A172 (cell line): ENCODE results near the gene RASA4. TPM values are rescaled to one million over a fixed set of nuclear protein-coding genes. Genes with fewer than 3 reads are reported as not detected.
"Not testable (repeated sequence)": the region's sequence is repeated elsewhere in the genome, so short reads cannot be mapped to it uniquely, and the experiment has no call there.

Experiments
- DNase-seq: peaks from one replicate; pipeline ENCODE4 v3.0.0-alpha.2; 2015; ENCODE audit warnings: low spot score
- total RNA-seq: library from RNA; depleted of rRNA; stranded (reverse); fragments of >200 nt; shearing (Covaris generic); gene quantifications from 2 replicates; pipeline ENCODE4 v1.2.3, GENCODE V29; 2014; rRNA removed

RASA4 gene
- 10.8 and 15.8 TPM in 2 replicates for total RNA-seq

DNA sequence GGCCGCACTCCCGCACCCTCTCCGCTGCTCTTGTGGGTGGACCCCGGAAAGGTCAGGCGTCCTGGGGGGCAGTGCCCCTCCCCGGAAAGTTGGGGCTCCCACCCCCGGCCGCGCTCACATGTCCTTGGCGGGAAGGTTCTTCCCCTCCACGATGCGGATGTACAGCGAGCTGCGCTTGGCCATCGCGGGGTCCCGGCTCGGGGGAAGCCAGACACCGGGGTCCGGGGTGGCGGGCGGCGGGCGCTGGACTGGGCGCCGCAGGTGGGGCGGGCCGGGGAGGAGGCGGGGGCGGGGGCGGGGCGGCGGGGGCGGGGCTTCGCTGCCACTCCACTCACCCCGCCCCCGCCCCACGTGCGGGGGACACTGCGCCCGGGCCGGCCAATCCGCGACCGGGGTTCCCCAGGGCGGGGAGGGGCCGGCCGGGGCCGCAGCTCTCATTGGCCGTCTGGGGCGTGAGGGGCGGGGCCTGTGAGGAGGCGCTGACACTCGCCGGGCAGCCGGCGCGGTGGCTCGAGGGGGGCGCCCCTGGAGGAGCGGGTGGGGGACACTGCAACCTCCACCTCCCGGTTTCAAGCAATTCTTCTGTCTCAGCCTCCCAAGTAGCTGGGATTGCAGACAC lies at the start of gene RASA4:
TSS of gene RASA4 (minus strand) at position 250 of the 619 bp plus-strand sequence. CDS start at position 183, 67 bp downstream.
- not testable (repeated sequence) for DNase-seq

DNA sequence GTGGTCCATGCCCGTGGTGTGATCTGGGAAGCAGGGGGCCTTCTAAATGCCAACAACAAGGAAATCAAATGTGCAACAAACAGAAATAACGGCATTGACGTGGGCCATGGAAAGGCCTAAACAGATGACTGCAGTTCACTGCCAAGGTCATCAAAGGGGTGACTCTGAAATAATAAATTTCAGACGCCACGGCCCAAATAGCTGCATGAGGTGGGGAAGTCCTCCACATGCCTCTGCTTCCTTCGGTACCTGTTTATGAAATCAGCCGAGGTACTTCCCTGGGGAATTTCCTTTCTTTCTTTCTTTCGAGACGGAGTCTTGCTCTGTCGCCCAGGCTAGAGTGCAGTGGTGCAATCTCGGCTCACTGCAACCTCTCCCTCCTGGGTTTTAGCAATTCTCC lies 48.2 kb upstream of the RASA4 start:
- DNase-seq: not testable (repeated sequence)

DNA sequence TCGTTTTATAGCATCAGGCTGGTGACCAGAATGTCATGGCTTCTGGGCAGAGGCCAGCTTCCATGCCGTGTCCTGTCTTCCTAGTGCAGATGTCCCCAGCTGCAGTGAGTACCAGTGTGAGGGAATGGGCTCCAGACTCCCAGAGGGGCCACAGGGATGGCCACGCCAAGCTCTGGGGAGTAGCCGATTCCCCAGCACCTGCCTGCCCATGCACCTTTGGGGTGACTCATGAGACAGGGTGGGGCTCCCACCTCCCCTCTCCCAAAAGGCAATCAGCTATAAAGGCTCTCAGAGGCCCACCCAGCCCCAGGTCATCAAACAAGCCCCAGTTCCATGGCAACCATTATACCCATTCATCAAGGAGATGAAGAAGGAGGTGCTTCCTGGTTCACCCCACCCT lies 33.4 kb upstream of the RASA4 start, which contains the start of gene SPDYE2B:
TSS of gene SPDYE2B (plus strand) at position 396 of the 400 bp plus-strand sequence. CDS start 2,030 bp downstream, outside the sequence.
- not testable (repeated sequence) for DNase-seq

DNA sequence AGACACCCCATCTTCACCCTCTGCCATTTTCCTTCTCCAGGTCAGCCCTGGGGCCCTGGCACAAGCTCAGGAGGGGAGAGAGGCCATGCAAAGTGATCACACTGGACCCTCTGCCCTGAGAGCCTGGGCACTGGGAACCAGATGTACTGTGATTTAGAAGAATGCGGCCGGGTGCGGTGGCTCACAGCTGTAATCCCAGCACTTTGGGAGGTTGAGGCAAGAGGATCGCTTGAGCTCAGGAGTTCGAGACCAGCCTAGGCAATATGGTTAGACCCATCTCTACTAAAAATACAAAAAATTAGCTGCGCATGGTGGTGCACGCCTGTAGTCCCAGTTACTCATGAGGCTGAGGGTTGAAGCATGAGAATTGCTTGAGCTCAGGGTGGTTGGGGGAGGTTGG lies 31.3 kb upstream of the RASA4 start:
- not testable (repeated sequence) for DNase-seq

DNA sequence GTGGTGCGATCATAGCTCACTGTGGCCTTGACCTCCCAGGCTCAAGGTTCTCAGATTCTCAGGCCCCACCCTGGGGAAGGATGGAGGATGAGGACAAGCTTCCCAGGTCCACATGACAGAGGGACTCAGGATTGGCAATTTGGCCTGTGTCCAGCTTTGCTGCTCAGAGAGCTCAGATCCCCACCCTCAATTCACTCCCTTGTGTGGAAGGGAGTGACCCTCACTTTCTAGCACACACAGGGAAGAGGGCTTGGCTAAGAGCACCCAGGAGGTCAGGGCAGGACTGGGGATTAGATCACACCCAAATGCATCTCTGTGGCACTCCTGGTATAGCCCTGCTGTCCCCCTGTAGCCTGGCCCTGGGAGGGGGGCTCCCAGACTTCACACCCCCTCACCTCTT lies 26.8 kb upstream of the RASA4 start:
- not testable (repeated sequence) for DNase-seq

DNA sequence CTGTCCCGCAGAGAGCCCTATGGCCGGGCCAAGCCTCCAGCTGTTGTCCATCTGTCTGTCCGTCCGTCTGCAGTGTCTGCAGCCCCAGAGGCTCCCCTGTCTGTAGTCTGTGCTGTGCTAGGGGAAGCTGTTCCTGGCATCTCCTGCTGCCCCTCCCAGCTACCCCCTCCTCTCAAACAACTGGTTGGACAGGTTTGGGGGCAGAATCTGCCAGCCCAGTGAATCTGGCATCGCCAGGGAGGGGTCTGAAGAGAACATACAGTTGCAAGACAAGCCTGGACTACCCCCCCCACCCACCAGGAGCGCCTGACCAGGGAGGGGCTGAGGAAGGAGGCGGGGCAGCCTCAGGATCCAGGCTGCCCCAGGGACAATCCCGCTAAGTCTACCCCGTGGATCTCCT lies 26.1 kb upstream of the RASA4 start, which contains the start of gene UPK3BL1:
TSS of gene UPK3BL1 (minus strand) at position 101 of the 400 bp plus-strand sequence. CDS start at position 51, 50 bp downstream.
- not testable (repeated sequence) for DNase-seq

DNA sequence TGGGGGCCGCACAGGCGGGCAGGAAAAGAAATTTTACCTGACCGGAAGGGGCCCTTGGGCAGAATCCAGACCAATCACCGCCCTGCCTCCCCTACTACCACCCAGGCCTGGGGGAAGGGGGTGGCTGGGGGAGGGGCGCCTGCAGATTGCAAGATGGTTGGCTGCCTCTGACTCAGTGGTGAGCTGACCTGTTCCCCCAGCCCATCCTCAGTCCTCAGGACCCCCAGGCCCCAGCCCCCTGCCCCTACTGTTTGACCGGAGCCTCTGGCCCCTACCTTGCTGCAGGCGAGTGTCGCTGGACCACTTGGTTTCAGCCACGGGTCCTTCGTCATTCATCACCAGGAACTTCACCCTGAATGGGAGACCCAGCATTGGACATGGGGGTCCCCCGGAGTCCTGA lies 22.3 kb upstream of the RASA4 start:
- not testable (repeated sequence) for DNase-seq

DNA sequence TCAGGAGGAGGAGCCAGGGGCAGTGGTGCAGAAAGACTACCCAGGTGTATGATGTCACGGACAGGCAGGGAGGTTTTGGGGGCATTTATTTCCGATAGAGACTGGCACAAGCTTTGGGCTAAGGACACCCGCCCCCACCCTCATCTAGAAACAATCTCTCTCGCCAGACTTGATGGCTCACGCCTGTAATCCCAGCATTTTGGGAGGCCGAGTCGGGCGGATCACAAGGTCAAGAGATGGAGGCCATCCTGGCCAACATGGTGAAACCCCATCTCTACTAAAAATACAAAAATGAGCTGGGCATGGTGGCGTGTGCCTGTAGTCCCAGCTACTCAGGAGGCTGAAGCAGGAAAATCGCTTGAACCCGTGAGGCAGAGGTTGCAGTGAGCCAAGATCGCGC lies 20.4 kb upstream of the RASA4 start:
- not testable (repeated sequence) for DNase-seq

DNA sequence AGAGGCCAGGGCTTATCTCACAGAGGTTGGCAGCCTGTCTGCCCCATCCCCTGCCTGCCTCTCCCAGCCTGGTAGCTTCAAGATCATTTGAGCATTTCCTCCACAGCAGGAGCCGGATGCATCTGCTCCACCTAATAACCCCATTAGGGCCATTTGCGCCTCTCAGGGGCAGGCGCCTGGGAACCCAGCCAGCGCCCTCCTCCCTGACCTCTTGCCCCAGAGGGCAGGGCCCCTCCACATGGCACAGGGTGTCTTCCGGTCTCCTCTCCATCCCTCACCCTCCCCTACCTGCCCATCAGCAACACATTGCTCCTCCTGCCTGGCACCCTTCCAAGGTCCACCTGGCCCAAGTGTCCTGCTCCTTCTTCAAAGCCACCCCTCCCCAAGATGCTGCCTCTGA lies 18.8 kb upstream of the RASA4 start:
- not testable (repeated sequence) for DNase-seq

DNA sequence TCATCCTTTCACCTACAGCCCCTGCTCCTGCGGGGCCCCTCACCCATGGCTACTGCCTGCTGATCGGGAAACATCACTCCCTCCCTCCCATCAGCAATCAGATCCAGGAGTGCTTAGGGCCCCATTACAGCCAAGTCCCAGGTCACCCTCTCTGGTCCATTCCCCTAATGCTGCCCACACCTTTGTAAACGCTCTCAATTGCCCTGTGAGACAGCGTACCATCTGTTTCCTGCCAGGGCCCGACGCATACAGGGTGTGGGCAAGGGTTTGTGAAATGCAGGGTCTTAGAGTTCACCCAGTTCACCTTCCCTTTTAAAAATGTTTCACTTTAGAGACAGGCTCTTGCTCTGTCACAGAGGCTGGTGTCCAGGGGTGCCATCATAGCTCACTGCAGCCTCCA lies 17.7 kb upstream of the RASA4 start:
- DNase-seq: not testable (repeated sequence)

DNA sequence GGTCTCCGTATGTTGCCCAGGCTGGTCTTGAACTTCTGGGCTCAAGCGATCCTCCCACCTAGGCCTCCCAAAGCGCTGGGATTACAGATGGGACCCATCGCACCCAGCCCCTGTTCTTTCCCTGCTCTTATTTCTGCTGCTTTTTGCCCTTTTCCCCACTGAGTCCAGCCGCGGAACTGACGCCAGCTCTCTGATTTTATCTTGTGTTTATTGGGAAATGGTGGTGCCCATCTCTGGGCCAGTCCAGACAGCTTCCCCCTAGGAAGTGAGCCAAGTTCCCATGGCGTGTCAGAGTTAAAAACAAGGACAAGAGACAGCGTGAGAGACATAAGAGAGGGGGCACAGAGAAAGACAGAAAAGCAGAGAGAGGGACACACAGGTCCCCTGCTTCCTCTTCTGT lies 14.1 kb upstream of the RASA4 start:
- DNase-seq: not testable (repeated sequence)

DNA sequence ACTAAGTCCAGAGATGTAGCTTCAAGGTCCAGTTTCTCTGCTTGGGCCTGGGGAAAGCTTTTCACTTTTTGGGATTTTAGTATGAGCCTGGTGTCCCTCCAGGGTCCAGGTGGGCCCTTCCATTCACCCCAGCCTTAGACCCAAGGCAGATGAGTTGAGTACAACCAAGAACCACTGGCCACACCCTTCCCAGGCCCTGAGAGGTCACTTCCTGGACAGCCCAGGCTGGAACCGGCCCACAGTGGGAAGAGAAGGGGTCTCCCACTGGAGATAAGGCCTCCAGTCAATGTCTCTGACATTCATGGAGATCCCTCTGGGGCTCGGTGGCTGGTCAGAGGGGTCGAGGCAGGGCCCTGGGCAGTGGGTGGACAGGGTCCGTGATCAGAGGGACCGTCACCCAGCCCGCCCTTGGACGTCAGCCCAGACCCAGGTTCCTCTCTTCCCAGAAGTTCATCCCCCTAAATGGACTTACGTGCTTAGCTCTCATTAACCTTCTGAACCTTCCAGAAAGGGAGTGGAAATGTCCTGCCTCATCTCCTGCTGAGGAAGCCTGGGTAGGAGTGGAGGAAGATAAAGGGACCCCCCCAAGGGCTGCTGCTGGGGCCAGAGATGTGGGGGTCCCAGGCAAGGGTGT lies 10.8 kb upstream of the RASA4 start:
- DNase-seq: not testable (repeated sequence)

DNA sequence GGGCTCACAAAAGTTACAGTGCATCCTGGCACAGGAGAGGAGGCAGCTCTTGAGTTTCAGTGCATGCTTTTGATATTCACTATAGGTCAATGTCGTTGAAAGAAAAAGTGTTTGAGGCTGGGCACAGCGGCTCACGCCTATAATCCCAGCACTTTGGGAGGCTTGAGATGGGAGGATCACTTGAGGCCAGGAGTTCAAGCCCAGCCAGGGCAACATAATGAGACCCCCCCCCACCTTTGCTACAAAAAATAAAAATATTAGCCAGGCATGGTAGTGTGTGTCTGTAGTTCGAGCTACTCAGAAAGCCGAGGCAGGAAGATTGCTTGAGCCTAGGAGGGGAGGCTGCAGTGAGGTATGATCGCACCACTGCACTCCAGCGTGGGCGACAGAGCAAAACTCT lies 1.6 kb upstream of the RASA4 start:
- not testable (repeated sequence) for DNase-seq

DNA sequence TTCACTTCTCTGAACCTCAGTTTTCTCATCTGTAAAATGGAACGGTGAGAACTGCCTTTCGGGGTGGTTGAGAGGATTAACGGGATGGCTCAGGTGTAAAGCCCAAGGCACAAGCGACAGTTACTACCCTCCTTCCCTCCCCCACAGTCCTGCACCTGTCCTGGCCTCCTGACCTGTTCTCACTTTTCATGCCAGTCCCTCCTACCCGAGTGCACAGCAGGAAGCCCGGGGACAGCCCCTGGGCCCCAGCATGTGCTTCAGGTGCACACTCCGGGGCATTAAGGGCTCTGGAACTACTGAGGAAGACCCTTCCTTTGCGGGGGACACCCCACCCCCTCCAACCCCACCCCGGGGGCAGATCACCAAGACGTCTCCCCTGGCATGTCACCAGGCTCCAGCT lies 626 bp downstream of the RASA4 start:
- not testable (repeated sequence) for DNase-seq

DNA sequence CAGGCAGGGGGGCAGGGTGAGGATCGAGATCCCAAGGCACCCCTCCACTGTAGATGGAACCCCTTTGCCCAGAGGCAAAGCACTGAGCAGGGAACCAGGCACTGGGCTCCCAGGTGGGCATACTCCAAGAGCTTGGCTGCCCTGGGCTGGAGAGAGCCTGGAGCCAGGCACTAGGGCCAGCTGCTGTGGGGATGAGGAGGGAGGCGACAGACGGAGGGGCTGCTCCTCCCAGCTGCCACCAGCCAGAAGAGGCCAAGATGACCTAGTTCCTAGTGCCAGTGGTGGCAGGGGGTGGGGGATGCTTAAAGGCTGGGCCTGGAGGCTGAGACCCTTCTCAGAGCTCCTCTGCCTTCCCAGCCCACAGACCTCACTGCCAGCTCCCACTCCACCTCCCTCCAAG lies 1.7 kb downstream of the RASA4 start:
- DNase-seq: not testable (repeated sequence)

DNA sequence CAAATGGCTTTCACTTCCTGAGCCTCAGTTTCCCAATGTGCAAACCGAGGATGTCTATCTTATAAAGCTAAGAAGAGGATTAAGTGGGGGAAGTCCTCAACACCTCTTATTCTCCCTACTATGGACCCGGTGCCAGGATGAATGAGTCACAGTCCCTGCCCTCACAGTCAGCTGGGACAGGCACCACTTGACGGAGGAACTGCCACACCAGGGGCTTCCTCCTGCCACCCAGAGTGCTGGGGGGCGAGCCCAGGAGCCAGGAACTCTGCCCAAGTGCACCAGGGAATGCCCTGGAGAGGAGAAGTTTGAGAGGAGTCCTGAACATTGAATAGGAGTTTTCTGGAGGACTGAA lies 2.2 kb downstream of the RASA4 start:
- not testable (repeated sequence) for DNase-seq

DNA sequence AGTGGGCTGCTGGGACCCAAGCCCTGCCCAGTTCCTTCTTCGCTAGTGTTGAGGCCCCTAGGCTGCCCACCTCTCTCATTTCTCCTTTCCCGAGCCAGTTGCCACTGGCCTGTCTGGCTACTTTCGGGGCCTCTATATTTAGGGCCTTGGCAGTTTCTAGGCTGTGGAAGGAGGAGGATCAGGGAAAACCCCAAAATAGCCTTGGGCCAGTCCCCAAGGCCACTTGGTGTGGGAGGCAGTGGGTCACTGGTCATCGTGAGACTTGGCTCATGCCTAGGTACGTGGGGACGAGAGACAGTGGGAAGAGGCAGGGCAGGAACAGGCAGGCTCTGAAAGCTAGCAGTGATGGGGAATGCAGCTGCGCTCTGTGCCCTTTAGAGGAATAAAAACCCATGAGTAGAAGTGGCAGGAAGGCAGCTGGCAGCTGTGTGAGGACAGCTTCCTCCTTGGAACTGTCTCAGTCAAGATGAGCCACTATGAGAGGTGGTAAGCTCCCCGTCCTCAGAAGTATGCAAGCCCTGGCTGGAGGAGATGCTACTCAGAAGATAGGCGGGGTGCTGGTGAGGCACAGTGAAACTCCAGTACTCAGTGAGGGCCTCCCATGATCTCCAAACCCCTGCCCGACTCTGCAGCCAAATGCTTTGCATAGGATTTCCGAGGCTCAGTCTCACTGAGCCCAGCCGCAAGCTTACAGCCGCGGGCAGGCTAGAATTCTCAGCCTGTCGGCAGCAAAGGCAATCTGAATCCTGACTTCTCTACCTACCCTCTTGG lies 2.8 kb downstream of the RASA4 start:
- not testable (repeated sequence) for DNase-seq

DNA sequence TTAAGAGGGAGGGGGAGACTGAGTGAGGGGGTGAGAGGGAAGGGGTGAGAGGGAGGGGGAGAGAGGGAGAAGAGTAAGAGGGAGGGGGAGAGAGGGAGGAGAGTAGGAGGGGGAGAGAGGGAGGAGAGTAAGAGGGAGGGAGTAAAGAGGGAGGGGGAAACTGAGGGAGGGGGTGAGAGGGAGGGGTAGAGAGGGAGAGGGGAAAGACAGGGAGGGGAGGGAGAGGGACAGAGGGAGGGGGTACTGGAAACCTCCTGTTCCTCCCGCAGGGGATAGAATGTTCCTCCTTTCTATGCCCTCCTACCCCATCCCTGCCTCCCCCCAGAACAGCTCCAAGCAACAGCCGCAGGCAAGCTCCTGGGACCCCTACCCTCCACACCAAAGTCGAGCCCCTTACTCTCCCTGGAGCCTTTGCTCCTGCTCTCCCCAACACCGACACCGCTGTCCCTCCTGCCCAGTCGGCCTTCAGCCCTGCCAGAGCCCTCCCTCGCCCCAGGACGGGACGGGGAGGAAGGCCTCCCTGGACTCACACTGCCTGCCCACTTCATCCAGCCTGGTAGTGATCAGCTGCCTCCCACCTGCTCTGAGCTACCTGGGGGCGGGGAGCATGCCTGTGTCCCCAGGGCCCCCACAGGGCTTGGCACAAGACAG lies 4.8 kb downstream of the RASA4 start:
- peak; percentile 1 for DNase-seq

DNA sequence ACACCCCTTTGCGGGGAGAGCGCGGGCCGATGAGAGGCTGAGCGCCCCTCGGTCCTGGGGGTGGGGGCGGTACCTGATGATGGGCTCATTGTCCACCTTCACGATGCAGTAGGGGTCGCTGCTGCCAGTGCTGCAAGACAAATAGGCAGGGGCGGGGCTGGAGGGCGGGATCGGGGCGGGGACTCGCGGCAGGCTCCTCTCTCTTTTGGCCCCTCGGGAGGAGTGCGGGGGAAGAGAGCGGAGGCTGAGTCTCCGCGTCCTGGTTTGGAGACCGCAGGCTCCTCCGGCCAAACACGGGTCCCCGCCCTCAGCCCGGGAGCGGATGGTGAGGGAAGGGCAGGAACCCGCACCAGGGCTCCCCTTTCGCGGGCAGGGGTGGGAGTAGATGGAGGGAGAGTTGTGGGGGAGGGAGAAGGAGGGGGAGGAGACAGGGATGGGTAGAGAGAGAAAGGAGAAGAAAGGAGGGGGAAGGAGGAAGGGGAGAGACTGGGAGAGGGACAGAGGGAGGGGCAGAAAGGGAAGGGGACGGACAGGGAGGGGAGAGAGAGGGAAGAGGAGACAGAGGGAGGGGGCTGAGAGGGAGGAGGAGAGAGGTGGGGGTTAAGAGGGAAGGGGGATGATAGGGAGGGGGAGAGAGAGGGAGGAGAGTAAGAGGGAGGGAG lies 5.4 kb downstream of the RASA4 start:
- DNase-seq: not testable (repeated sequence)

DNA sequence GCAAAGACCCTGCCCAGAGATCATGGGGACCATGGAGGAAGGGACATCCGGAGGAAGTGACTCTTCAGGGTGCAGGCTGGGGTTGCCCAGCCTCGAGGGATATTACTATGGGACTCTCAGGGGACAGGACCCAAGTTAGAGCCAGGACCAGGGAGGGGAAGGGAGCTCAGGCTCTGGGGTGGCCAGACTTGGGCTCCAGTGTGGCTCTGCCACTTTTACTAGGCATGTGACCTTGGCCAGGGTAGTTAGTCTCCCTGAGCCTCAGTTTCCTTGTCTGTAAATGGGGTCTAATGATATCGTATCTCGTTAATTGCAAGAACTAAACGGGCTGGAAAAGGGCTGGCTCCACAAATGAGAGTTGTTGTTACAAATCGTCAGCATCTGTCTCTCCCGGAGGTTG lies 6.1 kb downstream of the RASA4 start:
- not testable (repeated sequence) for DNase-seq

DNA sequence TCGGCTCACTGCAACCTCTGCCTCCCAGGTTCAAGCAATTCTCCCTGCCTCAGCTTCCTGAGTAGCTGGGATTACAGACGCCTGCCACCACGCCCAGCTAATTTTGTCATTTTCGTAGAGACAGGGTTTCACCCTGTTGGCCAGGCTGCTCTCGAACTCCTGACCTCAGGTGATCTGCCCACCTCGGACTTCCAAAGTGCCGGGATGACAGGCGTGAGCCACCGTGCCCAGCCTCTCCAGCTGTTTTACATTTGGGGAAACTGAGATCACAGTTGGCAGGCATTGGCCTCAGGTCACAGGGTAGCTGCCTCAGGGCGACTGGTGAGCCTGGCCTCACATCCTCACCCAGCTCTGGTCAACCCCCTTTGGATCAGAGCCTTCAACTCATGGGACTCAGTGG lies 6.8 kb downstream of the RASA4 start:
- not testable (repeated sequence) for DNase-seq
